HepG2 (cell line): Measurements from ENCODE around the gene NPB. TPM values are rescaled to one million over a fixed set of nuclear protein-coding genes. Genes with fewer than 3 reads are reported as not detected.

Experiments used
- ATF6 ChIP-seq: sonication (generic); formaldehyde crosslinking; conservative IDR thresholded peaks from 2 replicates; pipeline ENCODE4 v1.4.0; 2020; ENCODE audit warnings: missing genetic modification reagents
- DZIP1 ChIP-seq: sonication (generic); formaldehyde crosslinking; IDR thresholded peaks from 2 replicates; pipeline ENCODE4 v1.5.0; 2020; ENCODE audit warnings: mild to moderate bottlenecking, missing genetic modification reagents
- HHEX ChIP-seq: IDR thresholded peaks from 2 replicates; pipeline ENCODE4 v1.6.1; 2016; ENCODE audit warnings: control low read depth
- MAFK ChIP-seq, 2 experiments: IDR thresholded peaks in 1 of 2; conservative IDR thresholded peaks in 1 of 2; 2 replicates each; pipeline ENCODE4 v1.6.1; 2011; ENCODE audit warnings: improper control_type of control experiment in 2 of 2, low read length in 2 of 2
- PTBP1 ChIP-seq: fragments of 200-400 bp; formaldehyde crosslinking; IDR thresholded peaks from 2 replicates; pipeline ENCODE4 v1.6.1; 2018; ENCODE audit warnings: low read length, low read depth; ENCODE audit not compliant: poor library complexity, severe bottlenecking
- TCF7L2 ChIP-seq: IDR thresholded peaks from 2 replicates; pipeline ENCODE4 v1.6.1; 2011; ENCODE audit warnings: mild to moderate bottlenecking, low read depth, low read length, moderate library complexity
- THAP11 ChIP-seq: IDR thresholded peaks from 2 replicates; pipeline ENCODE4 v1.6.1; 2016; ENCODE audit warnings: missing biosample characterization, missing genetic modification reagents
- YEATS2 ChIP-seq: sonication (generic); formaldehyde crosslinking; IDR thresholded peaks from 2 replicates; pipeline ENCODE4 v1.4.0; 2020; ENCODE audit warnings: missing genetic modification reagents, borderline replicate concordance
- ZBTB7B ChIP-seq: sonication (generic); formaldehyde crosslinking; IDR thresholded peaks from 2 replicates; pipeline ENCODE4 v1.4.0; 2020; ENCODE audit warnings: missing genetic modification reagents
- ZNF503 ChIP-seq: sonication (generic); formaldehyde crosslinking; IDR thresholded peaks from 2 replicates; pipeline ENCODE4 v1.4.0; 2020; ENCODE audit warnings: missing genetic modification reagents
- ZNF605 ChIP-seq: sonication (generic); formaldehyde crosslinking; IDR thresholded peaks from 2 replicates; pipeline ENCODE4 v1.8.0; 2022; ENCODE audit warnings: mild to moderate bottlenecking, missing genetic modification reagents
- polyA plus RNA-seq, 8 experiments: library from polyadenylated mRNA; depleted of rRNA in 3 of 8; stranded (reverse) in 7 of 8; unstranded in 1 of 8; fragments of >200 nt; fragmentation: Illumina TruSeq in 4 of 8; extraction: Trizol in 4 of 8; gene quantifications; 2 replicates each; pipeline versions ENCODE4 v1.2.1 to v1.2.3, GENCODE V29; 2011 to 2016; ENCODE audit warnings: low read depth in 4 of 8, missing spikeins in 1 of 8, mixed read lengths in 1 of 8; ENCODE audit not compliant: insufficient read depth in 1 of 8
- total RNA-seq, 5 experiments: library from RNA; depleted of rRNA; stranded (reverse); fragments of >200 nt; fragmentation: Illumina TruSeq; extraction: Trizol; gene quantifications; 2 replicates each; pipeline ENCODE4 v1.2.3, GENCODE V29; 2016; ENCODE audit warnings: low read depth in 1 of 5
- TF ChIP-seq, protein P1 (sequence below): sonication (generic); formaldehyde crosslinking; IDR thresholded peaks from 2 replicates; pipeline ENCODE4 v1.8.1; 2023; ENCODE audit warnings: mild to moderate bottlenecking, missing genetic modification reagents, borderline replicate concordance
- TF ChIP-seq, protein P2 (sequence below): sonication (generic); formaldehyde crosslinking; IDR thresholded peaks from 2 replicates; pipeline ENCODE4 v1.5.1; 2020; ENCODE audit warnings: missing genetic modification reagents, mild to moderate bottlenecking, borderline replicate concordance
- TF ChIP-seq, protein P3 (sequence below), 2 experiments: IDR thresholded peaks; 2 replicates each; pipeline ENCODE4 v1.6.1; 2011 to 2012; ENCODE audit warnings: low read length in 2 of 2, borderline replicate concordance in 1 of 2, low read depth in 1 of 2, mild to moderate bottlenecking in 1 of 2, moderate library complexity in 1 of 2
- TF ChIP-seq, protein P4 (sequence below): sonication (generic); formaldehyde crosslinking; IDR thresholded peaks from 2 replicates; pipeline ENCODE4 v1.8.1; 2023; ENCODE audit warnings: mild to moderate bottlenecking, moderate library complexity, missing genetic modification reagents

NPB gene
- total and polyA plus RNA-seq, 2 of the 13 experiments (the other 11 are each of a cell fraction or from before 2014, with no cell fraction given), result 0.11 to 0.93 TPM

DNA sequence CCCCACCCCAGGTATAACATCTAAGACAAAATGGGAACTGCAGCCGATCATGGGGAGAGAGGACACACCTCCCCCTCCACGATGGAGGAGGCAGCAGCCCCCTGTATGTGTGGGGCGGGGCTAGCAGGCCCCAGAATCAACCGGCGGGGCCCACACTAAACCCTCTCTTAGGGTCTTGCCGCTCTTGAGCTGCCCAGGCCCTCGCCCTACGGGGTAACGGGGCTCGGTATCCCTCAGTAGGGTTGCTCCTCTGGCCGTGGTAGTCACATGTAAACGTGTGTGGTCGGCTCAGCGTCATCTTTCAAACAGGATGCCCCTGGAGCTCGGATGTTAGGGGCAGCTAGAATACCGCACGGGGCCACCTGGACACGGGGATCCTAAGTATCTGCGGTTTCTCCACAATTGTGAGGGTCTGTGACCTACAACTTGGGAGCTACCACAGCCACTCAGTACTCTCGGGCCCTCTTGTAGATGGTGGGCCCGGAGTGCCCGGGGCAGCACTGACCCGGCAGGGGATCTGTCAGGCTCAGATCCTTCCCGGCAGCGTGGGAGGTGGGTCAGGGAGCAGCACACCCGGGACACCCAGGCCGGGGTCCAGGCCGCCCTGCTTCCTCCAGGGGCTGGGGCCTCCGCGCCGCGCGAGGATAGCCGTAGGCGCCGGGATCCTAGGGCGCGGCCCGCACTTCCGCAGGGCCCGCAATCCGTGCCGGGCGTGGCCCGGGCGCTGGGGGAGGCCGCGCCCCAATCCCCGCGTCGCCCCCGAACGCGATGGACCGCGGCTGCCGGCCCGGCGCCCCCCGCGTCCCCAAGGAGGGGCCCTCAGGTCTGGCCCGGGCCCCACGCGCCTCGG, 31.7 kb upstream of the NPB start (continued):
- TF ChIP-seq ZNF503 (no peak), ATF6 (CRISPR knock-in tag) (no peak), HHEX (CRISPR knock-in tag) (no peak), DZIP1 (CRISPR knock-in tag) (no peak), MAFK (conservative IDR thresholded peaks at IDR 0.05 in 1 of 2, IDR thresholded peaks at IDR 0.05 in 1 of 2; ENCODE audit: low read length in 2 of 2) (no peak), PTBP1 (no peak), YEATS2 (CRISPR knock-in tag) (no peak), ZNF605 (CRISPR knock-in tag) (no peak), ZBTB7B (CRISPR knock-in tag) (no peak; the same call in 1 of the 2 replicates), TCF7L2 (no peak), THAP11 (CRISPR knock-in tag) (no peak)
- TF ChIP-seq, protein P1, sequence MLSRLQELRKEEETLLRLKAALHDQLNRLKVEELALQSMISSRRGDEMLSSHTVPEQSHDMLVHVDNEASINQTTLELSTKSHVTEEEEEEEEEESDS (CRISPR knock-in tag), result no peak
- TF ChIP-seq, protein P2, sequence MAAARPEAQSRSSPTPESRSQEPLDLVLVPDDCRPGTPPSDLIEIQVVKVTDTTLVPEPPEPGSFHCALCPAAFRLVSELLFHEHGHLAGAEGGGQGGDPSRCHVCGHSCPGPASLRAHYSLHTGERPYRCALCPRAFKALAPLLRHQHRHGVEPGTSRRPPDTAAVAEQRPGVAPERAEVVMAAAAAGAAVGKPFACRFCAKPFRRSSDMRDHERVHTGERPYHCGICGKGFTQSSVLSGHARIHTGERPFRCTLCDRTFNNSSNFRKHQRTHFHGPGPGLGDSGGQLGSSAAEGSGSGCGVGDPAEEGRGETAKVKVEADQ (CRISPR knock-in tag), result no peak
- TF ChIP-seq, protein P3, sequence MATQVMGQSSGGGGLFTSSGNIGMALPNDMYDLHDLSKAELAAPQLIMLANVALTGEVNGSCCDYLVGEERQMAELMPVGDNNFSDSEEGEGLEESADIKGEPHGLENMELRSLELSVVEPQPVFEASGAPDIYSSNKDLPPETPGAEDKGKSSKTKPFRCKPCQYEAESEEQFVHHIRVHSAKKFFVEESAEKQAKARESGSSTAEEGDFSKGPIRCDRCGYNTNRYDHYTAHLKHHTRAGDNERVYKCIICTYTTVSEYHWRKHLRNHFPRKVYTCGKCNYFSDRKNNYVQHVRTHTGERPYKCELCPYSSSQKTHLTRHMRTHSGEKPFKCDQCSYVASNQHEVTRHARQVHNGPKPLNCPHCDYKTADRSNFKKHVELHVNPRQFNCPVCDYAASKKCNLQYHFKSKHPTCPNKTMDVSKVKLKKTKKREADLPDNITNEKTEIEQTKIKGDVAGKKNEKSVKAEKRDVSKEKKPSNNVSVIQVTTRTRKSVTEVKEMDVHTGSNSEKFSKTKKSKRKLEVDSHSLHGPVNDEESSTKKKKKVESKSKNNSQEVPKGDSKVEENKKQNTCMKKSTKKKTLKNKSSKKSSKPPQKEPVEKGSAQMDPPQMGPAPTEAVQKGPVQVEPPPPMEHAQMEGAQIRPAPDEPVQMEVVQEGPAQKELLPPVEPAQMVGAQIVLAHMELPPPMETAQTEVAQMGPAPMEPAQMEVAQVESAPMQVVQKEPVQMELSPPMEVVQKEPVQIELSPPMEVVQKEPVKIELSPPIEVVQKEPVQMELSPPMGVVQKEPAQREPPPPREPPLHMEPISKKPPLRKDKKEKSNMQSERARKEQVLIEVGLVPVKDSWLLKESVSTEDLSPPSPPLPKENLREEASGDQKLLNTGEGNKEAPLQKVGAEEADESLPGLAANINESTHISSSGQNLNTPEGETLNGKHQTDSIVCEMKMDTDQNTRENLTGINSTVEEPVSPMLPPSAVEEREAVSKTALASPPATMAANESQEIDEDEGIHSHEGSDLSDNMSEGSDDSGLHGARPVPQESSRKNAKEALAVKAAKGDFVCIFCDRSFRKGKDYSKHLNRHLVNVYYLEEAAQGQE (IDR thresholded peaks at IDR 0.05; ENCODE audit: borderline replicate concordance in 1 of 2, low read depth in 1 of 2, low read length in 2 of 2), result no peak
- TF ChIP-seq, protein P4, sequence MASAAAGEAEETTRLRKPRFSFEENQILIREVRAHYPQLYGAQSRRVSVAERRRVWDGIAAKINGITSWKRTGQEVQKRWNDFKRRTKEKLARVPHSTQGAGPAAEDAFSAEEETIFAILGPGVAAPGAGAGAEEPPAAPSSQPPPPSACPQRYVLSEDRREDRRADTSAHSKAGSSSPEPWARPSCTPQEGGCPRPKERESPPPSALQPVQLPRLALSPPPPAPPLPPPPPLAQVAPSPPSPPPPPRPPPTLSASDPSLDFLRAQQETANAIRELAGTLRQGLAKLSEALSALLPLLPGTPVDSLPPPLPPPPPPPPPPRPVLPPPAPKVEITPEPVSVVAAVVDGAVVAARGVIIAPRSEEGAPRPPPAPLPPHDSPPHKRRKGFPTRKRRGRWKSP (CRISPR knock-in tag), result no peak; the same call in 1 of the 2 replicates
